HG02973 (cell line): ENCODE measurements around the gene COQ8A.

ENCODE experiments used
- ATAC-seq: cut with Tn5 transposase; IDR thresholded peaks from one replicate; pipeline ENCODE4 v1.9.1; 2021; ENCODE audit warnings: moderate library complexity; ENCODE audit not compliant: unreplicated experiment

COQ8A gene

DNA sequence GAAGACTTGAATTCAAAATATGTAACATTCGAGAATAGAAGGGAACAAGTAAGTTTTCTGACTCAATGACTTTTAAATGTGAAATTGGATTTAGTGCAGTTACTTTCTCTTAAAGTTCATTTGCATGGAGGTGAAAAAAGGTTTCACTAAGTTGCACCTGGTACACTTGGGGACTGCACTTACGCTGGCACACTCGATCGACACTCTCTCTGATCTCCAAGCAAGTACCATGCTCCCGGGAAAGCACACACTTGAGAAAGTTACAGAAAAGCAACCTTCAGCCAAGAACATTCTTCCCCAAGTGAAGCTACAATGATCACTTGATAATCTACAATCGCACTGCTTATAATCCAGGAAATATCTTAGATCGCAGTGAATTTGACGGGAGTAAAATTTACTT is 63.1 kb downstream of the COQ8A start:
- ATAC-seq, result no peak

DNA sequence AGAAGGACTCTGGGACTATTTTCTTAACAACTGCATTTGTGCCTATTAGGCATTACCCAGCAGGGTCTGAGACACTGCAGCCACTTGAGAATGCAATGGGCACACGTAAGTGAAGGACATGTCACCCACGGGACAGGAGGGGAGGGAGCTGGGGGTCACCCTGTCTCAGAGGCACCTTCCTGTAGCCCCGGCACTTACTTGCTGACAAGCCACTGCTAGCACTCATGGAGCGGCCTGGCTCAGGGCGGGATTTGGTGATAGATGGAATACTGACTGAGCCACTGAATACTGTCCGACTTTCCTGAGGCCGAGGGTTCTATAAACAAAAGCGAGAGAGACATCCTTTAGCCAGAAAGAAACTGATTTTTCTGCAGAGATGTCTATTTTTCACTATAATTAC is 64.7 kb downstream of the COQ8A start:
- no peak for ATAC-seq

DNA sequence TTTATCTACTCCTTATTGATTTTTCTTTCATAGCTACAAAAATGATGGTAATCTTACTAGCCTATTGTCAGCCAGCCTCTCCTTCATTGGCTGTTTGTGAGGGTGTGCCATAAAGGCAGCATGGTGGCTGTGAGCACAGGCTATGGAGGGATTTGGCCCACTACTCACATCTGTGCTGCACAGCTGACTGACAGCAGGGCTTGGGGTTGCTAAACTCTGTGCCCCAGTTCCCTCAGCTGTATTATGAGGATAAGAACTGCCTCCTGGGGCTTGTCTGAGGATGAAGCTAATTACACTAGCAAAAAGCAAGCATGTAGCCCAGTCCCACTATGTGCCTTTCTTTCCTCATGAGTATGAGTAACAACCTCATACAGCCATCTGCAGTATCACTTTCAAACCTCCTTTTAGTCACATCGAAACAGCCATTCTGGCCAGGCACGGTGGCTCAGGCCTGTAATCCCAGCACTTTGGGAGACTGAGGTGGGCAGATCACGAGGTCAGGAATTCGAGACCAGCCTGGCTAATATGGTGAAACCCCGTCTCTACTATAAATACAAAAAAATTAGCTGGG is 66.2 kb downstream of the COQ8A start:
- ATAC-seq, result no peak

DNA sequence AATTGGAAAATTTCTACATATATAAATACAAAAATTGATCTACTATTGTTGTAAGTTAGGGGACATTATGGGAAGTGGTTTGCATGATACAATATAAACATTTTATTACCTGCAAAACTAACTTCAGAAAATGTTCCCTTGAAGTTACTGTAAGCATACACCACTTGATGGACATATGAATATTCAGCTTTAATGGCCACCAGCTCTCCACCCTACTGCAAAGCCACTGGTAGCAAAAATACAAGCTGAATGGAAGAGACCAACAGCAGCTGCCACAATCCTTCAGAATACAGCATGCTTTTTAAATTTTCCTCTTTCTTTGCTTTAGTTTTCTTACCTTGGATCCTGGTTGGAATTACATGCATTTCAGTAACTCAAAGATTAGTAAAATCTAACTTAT is 69.8 kb downstream of the COQ8A start:
- no peak for ATAC-seq

DNA sequence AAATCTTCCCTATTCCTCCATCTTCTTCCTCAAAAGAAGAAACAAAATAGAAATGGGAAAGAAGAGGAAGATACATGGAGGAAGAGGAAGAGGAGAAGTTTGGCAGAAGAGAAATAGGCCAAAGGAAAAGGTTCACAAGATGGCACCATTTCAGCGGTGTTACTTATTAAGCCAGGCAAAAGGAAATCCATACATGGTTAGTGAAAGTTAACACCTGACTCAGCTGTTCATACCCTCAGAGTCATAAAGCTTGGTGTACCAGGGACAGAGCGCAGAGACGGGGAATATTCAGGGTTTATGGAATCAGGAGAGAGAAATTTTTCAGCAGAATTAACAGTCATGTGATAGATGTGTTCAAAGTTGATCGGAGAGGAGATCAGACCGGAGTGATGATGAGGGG is 70.6 kb downstream of the COQ8A start:
- no peak for ATAC-seq

DNA sequence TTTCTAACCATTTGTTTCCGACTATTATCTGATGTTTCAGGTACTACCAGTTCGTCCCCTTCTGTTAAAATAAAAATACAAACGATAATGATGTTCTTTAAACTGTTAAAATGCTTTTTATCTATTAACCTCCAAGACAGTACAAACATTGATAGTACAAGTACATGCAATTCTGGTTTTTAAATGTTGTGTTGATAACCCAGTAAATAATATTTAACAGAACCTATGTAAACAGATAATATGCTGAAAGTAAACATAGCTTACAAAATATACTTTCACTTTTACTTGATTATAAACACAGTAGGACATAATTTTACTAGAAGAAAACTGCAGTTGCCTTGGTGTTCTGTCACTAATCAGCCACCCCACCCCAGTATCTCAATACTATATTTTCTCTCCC is 76.9 kb downstream of the COQ8A start:
- ATAC-seq, result no peak

DNA sequence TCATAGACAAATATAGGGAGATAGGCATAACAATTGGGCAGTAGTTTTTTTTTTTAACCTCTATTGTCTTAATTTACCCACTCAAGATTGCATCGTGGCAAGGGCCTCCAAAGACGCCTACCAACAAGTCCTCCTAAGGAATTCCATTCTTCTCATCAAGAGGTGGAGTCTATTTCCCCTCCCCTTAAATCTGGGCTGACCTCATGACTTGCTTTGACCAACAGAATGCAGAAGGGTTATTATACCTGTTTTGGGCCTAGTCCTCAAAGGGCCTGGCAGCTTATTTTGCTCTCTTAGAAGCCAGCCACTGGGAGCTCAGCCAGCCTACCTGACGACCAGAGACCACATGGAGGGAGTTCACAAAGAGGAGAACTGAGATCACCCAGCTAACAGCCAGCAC is 92.3 kb downstream of the COQ8A start:
- ATAC-seq, result no peak

DNA sequence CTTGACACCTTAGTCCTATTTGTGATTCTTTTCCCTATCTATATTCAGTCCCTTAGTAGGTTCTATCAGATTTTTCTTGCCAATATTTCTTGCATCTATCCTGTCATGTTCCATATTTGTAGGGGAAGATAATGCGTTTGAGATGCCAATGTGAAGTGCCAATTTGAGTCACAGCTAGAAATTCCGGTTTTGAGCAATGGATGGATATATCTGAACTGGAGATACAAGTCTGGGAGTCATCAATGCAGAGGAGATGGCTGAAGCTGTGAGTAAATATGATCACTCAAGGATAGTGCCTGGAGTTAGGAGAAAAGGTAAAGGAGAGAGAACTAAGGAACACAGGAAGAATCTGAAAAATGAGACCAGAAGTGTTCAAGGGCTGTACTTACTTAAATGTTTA is 93.8 kb downstream of the COQ8A start:
- no peak for ATAC-seq

DNA sequence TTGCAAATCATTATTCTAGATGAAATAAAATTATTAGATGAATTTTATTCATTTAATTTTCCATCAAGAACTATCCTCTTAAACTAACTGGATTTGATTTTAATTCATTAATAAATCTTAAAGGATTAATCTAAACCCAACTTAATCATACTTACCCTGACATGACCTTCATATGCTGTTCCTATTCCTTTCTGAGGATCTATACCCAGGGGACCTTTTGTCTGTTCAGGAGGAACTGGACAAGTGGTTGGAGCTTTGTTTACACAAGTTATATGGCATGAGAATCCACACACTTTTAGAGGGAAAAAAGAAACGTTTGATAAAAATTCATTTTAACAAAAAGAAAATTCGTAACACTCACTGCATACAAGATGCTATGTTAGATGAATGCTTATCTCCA is 95.2 kb downstream of the COQ8A start:
- no peak for ATAC-seq

DNA sequence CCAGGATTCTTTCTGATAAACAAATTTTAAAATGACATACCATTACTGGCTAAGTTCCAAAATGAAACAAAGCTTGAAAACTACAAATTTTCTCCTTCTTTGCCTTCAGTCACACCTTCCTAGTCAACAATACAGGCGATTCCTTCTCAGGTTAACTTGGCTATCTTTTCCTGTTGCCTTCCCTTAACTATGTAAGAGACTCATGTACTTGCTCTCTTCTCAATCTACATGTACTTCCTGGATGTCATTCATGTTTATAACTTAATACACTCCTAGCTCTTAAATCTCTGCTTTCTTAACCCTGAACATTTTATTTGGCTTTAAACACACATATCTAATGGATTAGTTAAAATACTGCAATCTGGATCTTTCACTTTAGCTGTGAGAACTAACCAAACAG is 97.0 kb downstream of the COQ8A start:
- no peak for ATAC-seq
